ENCODE measurements around the gene IRF3. TPM values are rescaled to one million over a fixed set of nuclear protein-coding genes. Genes with fewer than 3 reads are reported as not detected.
A peak's percentile ranks its signal among the peaks of the same experiment; 100 is the strongest.

The IRF3 gene
- total and polyA plus RNA-seq, 2 donors from 2014 or later: 64.5 to 84.9 TPM

GRCh38 chr19:49684251-49684982 is 18.8 kb upstream of the IRF3 start:
- H3K4me1 ChIP-seq (ENCODE audit: control insufficient read depth in 2 of 3, insufficient read depth in 2 of 3, low read depth in 1 of 3, low read length in 3 of 3): peaks cover 0 to 17% (median 6%) of the 10 kb centered on the region in 3 donors
- FAIRE-seq: no peak
- DNase-seq: peak in 1 of 5 donors; percentile 4
- TF ChIP-seq, protein P1, sequence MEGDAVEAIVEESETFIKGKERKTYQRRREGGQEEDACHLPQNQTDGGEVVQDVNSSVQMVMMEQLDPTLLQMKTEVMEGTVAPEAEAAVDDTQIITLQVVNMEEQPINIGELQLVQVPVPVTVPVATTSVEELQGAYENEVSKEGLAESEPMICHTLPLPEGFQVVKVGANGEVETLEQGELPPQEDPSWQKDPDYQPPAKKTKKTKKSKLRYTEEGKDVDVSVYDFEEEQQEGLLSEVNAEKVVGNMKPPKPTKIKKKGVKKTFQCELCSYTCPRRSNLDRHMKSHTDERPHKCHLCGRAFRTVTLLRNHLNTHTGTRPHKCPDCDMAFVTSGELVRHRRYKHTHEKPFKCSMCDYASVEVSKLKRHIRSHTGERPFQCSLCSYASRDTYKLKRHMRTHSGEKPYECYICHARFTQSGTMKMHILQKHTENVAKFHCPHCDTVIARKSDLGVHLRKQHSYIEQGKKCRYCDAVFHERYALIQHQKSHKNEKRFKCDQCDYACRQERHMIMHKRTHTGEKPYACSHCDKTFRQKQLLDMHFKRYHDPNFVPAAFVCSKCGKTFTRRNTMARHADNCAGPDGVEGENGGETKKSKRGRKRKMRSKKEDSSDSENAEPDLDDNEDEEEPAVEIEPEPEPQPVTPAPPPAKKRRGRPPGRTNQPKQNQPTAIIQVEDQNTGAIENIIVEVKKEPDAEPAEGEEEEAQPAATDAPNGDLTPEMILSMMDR (IDR thresholded peaks at IDR 0.05; ENCODE audit: borderline replicate concordance, extremely low read depth, insufficient read depth): no peak
- no peak overlapping the region for H3K9ac ChIP-seq (ENCODE audit: low read length in 3 of 3)
- no peak overlapping the region for H3K4me3 ChIP-seq (ENCODE audit: low read length in 3 of 3)
- H3K27me3 ChIP-seq (ENCODE audit: control insufficient read depth, insufficient read depth, low read length): no peaks in the 10 kb centered on the region
- H3K9me3 ChIP-seq (ENCODE audit: control insufficient read depth in 2 of 3, insufficient read depth in 1 of 3, low read length in 3 of 3): no peaks in the 10 kb centered on the region
- no peak overlapping the region for H3K27ac ChIP-seq (ENCODE audit: low read depth in 2 of 2, low read length in 2 of 2)
- H3K36me3 ChIP-seq (ENCODE audit: control insufficient read depth in 2 of 3, insufficient read depth in 3 of 3, low read length in 3 of 3): peaks cover 0 to 24% (median 22%) of the 10 kb centered on the region in 3 donors
- intact Hi-C loops (cut with DNase I): no loop called here

- FAIRE-seq (no peak), DNase-seq (peak in 1 of 5 donors; percentile 0)
- H3K9me3 ChIP-seq (ENCODE audit: control insufficient read depth in 2 of 3, insufficient read depth in 1 of 3, low read length in 3 of 3): no peaks in the 10 kb centered on the region
- H3K27ac ChIP-seq (ENCODE audit: low read depth in 2 of 2, low read length in 2 of 2): no peak overlapping the region
- TF ChIP-seq, protein P1 (IDR thresholded peaks at IDR 0.05; ENCODE audit: borderline replicate concordance, extremely low read depth, insufficient read depth): no peak
- H3K4me1 ChIP-seq (ENCODE audit: control insufficient read depth in 2 of 3, insufficient read depth in 2 of 3, low read depth in 1 of 3, low read length in 3 of 3): peaks cover 0 to 13% (median 6%) of the 10 kb centered on the region in 3 donors
- no peak overlapping the region for H3K9ac ChIP-seq (ENCODE audit: low read length in 3 of 3)
- no peak overlapping the region for H3K4me3 ChIP-seq (ENCODE audit: low read length in 3 of 3)
- H3K27me3 ChIP-seq (ENCODE audit: control insufficient read depth, insufficient read depth, low read length): no peaks in the 10 kb centered on the region
- H3K36me3 ChIP-seq (ENCODE audit: control insufficient read depth in 2 of 3, insufficient read depth in 3 of 3, low read length in 3 of 3): peaks cover 0 to 24% (median 22%) of the 10 kb centered on the region in 3 donors
- intact Hi-C loops (cut with DNase I): no loop called here
Measured at GRCh38 chr19:49683814-49684250, 18.2 kb upstream of the IRF3 start.

DNA sequence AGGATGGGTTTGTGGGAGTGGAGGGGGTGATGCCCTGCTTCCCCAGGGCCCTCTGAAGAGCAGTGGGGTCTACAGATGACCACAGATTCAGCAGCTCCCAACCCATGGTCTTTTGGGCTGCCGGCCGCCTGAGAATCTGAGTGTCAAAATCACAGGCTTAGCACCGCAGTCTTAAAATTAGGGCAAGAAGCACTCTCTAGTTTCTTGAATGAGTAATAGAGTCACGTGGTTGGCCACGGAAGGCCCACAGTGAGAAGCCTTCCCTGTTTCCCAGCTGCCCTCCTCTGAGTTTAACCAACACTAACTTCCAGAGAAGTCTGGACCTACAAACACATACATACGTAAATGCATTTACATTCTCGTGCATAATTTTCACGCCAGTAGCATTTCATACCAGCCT is 16.6 kb upstream of the IRF3 start:
- TF ChIP-seq, protein P1 (IDR thresholded peaks at IDR 0.05; ENCODE audit: borderline replicate concordance, extremely low read depth, insufficient read depth): no peak
- H3K4me3 ChIP-seq (ENCODE audit: low read length in 3 of 3): no peak overlapping the region
- DNase-seq: no peak
- intact Hi-C loops (cut with DNase I): no loop called here
- no peaks in the 10 kb centered on the region for H3K9me3 ChIP-seq (ENCODE audit: control insufficient read depth in 2 of 3, insufficient read depth in 1 of 3, low read length in 3 of 3)
- H3K9ac ChIP-seq (ENCODE audit: low read length in 3 of 3): no peak overlapping the region
- H3K27ac ChIP-seq (ENCODE audit: low read depth in 2 of 2, low read length in 2 of 2): no peak overlapping the region
- H3K4me1 ChIP-seq (ENCODE audit: control insufficient read depth in 2 of 3, insufficient read depth in 2 of 3, low read depth in 1 of 3, low read length in 3 of 3): peaks cover 0 to 17% (median 6%) of the 10 kb centered on the region in 3 donors
- H3K27me3 ChIP-seq (ENCODE audit: control insufficient read depth, insufficient read depth, low read length): no peaks in the 10 kb centered on the region
- FAIRE-seq: no peak
- peaks cover 0 to 24% (median 19%) of the 10 kb centered on the region in 3 donors for H3K36me3 ChIP-seq (ENCODE audit: control insufficient read depth in 2 of 3, insufficient read depth in 3 of 3, low read length in 3 of 3)
